Measurements from ENCODE around the gene ULK4.

ULK4 gene

GRCh38 chr3:41198950-41199865 lies 762.7 kb downstream of the ULK4 start, which contains the start of gene CTNNB1:
TSS of gene CTNNB1 (plus strand) at chr3:41199505. CDS start at chr3:41224069, 24,564 bp downstream.
- DNase-seq (ENCODE audit: low read depth in 2 of 2): peak; percentile 91 to 93

- DNase-seq (ENCODE audit: low read depth in 2 of 2): no peak
Observed at GRCh38 chr3:41198526-41198925, 763.4 kb downstream of the ULK4 start.

GRCh38 chr3:41198046-41198445 lies 763.9 kb downstream of the ULK4 start:
- DNase-seq (ENCODE audit: low read depth in 2 of 2): no peak
